Activated CD8-positive, alpha-beta T cell treated with anti-CD3 and anti-CD28 coated beads for 36 hours (primary cell): ENCODE data around the gene TSPAN31. TPM values are rescaled to one million over a fixed set of nuclear protein-coding genes. Genes with fewer than 3 reads are reported as not detected.

ENCODE experiments used
- ATAC-seq: fragments of 200-7000 bp; cut with Tn5 transposase; one replicate; pipeline ENCODE4 v1.10.0; 2021; ENCODE audit warnings: mild to moderate bottlenecking, moderate library complexity
- CTCF ChIA-PET: fragments of 350-600 bp; sonication (Branson Sonifier 250); formaldehyde crosslinking; loops from one replicate; lab custom pipeline; 2021; ENCODE audit warnings: antibody characterized with exemption; lab: Charles Lee
- POLR2A ChIA-PET: fragments of 350-600 bp; sonication (Branson Sonifier 250); formaldehyde crosslinking; loops from one replicate; lab custom pipeline; 2021; ENCODE audit warnings: antibody characterized with exemption; lab: Charles Lee
- DNase-seq: peaks from one replicate; pipeline ENCODE4 v3.0.0-alpha.2; 2020
- H3K27ac Mint-ChIP-seq: one replicate; pipeline ENCODE4 v1.8.0; 2021; ENCODE audit warnings: mild to moderate bottlenecking, mixed read lengths
- H3K27me3 Mint-ChIP-seq: one replicate; pipeline ENCODE4 v1.8.0; 2021; ENCODE audit warnings: mixed read lengths
- H3K36me3 Mint-ChIP-seq: one replicate; pipeline ENCODE4 v1.8.0; 2021; ENCODE audit warnings: low read depth, mixed read lengths
- H3K4me1 Mint-ChIP-seq: one replicate; pipeline ENCODE4 v1.8.0; 2021; ENCODE audit warnings: low read depth, mixed read lengths
- H3K4me3 Mint-ChIP-seq: one replicate; pipeline ENCODE4 v1.8.0; 2021; ENCODE audit warnings: mild to moderate bottlenecking, moderate library complexity, mixed read lengths
- H3K9me3 Mint-ChIP-seq: one replicate; pipeline ENCODE4 v1.8.0; 2021; ENCODE audit warnings: mixed read lengths
- CTCF ChIP-seq: fragments of 200-600 bp; IDR thresholded peaks from one replicate; pipeline ENCODE4 v1.8.0; 2022; ENCODE audit warnings: antibody characterized with exemption, mild to moderate bottlenecking
- intact Hi-C: fragments of 100-400 bp; cut with micrococcal nuclease; formaldehyde crosslinking; loops from one replicate; pipeline ENCODE4 v1.10.0; 2022
- total RNA-seq, 2 experiments: library from RNA; stranded (reverse); gene quantifications; one replicate each; pipeline ENCODE4 v1.2.3, GENCODE V29; 2021

TSPAN31 gene, protein sequence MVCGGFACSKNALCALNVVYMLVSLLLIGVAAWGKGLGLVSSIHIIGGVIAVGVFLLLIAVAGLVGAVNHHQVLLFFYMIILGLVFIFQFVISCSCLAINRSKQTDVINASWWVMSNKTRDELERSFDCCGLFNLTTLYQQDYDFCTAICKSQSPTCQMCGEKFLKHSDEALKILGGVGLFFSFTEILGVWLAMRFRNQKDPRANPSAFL
- 1 to 10 TPM; 6.9 to 7.5 TPM for total RNA-seq

DNA sequence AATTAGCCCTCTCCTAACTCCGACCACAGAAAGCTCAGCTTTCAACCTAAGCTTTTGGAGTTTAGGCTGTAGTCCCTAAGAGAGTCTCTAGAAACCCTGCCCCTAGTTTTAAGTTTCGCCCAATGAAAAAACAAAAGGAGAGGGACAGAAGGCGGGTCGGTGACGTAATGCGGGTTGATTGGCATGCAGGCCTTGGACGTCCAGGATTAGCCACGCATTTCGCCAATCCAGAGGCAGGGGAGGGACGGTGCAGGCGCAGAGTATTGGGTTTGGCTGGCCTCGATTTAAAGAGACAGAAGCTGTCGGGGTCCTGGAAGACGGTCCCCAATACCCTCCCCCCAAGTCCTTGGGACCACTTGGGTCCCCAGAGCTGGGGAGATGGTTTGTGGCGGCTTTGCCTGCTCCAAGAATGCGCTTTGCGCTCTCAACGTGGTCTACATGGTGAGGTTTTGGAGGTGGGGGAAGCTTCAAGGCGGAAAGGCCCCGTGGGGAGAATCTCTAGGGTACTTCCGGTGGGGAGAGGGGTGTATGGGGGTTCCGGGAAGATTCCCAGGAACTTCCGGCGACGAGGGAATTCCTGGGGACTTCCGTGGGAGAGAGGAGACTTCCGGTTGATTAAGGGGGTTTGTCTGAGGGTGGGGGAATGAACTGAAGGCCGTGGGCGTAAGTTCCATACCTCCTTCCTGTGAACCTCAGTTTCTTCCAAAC lies at the start of gene TSPAN31:
TSS of gene TSPAN31 (plus strand) at position 263 of the 708 bp plus-strand sequence. CDS start at position 379, 116 bp downstream.
- intact Hi-C loops = no loop called here
- DNase-seq (peak; percentile 99), ATAC-seq (peak; percentile 81)
- H3K9me3 Mint-ChIP-seq = no peaks in the 10 kb centered on the region
- no peak for TF ChIP-seq CTCF
- POLR2A ChIA-PET = interaction anchor here (0.6 to 3.1 kb wide), 9 partner anchors 10 to 98 kb away, joined by 3 to 9 read pairs (median 4); partner anchors contain the start of genes CYP27B1 and TSFM
- peak within 1 kb of the TSS; percentile 94 for H3K27ac Mint-ChIP-seq
- H3K36me3 Mint-ChIP-seq = peaks cover 40% of the 10 kb centered on the region
- H3K4me1 Mint-ChIP-seq = peaks cover 44% of the 10 kb centered on the region
- no peaks in the 10 kb centered on the region for H3K27me3 Mint-ChIP-seq
- H3K4me3 Mint-ChIP-seq = peak within 1 kb of the TSS; percentile 92
- CTCF ChIA-PET = interaction anchor here (0.7 to 2.6 kb wide), 5 partner anchors 12 to 162 kb away, joined by 3 to 13 read pairs (median 4); no protein-coding TSS in a partner anchor

GRCh38 chr12:57695770-57696432 lies 48.9 kb upstream of the TSPAN31 start:
- no peak for TF ChIP-seq CTCF
- intact Hi-C loops = no loop called here

DNA sequence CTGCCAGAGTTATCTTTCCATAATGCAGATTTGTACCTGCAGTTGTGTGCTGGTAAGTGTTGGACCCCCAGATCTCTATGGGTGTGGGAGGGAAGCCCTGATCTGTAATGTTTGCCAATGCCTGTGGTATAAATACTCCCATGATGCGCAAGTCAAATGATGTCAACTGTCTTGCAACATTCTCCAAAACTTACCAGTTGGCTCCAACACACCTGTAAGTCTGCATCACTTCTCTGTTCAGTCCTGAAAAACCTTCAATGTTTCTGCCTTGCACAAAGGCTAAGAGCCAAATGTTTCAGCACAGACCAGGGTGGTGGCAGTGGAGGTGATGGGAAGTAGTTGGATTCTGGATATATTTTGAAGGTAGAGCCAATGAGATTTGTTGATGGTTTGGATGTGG lies 47.8 kb upstream of the TSPAN31 start:
- H3K4me1 Mint-ChIP-seq = no peaks in the 10 kb centered on the region
- H3K27ac Mint-ChIP-seq = no peak overlapping the region
- ChIA-PET POLR2A (no interaction called here), CTCF (no interaction called here)
- H3K27me3 Mint-ChIP-seq = no peaks in the 10 kb centered on the region
- ATAC-seq (no peak), DNase-seq (no peak)
- H3K36me3 Mint-ChIP-seq = peaks cover 15% of the 10 kb centered on the region
- no peaks in the 10 kb centered on the region for H3K9me3 Mint-ChIP-seq
- intact Hi-C loops = no loop called here
- TF ChIP-seq CTCF = no peak
- no peak overlapping the region for H3K4me3 Mint-ChIP-seq

More at GRCh38 chr12:57695770-57696432, 48.9 kb upstream of the TSPAN31 start:
- H3K9me3 Mint-ChIP-seq = no peaks in the 10 kb centered on the region
- POLR2A ChIA-PET = no interaction called here
- H3K27me3 Mint-ChIP-seq = no peaks in the 10 kb centered on the region
- no peak for ATAC-seq
- DNase-seq = no peak
- H3K27ac Mint-ChIP-seq = no peak overlapping the region
- peaks cover 14% of the 10 kb centered on the region for H3K36me3 Mint-ChIP-seq
- no peaks in the 10 kb centered on the region for H3K4me1 Mint-ChIP-seq
- peak overlapping the region; percentile 22 for H3K4me3 Mint-ChIP-seq
- CTCF ChIA-PET = no interaction called here

- Mint-ChIP-seq H3K4me1 (no peaks in the 10 kb centered on the region), H3K36me3 (peaks cover 29% of the 10 kb centered on the region), H3K27me3 (no peaks in the 10 kb centered on the region), H3K9me3 (peaks cover 4% of the 10 kb centered on the region), H3K27ac (no peak overlapping the region), H3K4me3 (no peak overlapping the region)
- TF ChIP-seq CTCF = no peak
- intact Hi-C loops = no loop called here
- no peak for DNase-seq
- CTCF ChIA-PET = no interaction called here
- POLR2A ChIA-PET = no interaction called here
- ATAC-seq = no peak
These were observed 46.4 kb upstream of the TSPAN31 start for GRCh38 chr12:57698414-57698813.
